ENCODE measurements around the gene RHOT2. TPM values are rescaled to one million over a fixed set of nuclear protein-coding genes. Genes with fewer than 3 reads are reported as not detected.

The RHOT2 gene
- total RNA-seq, 1 experiment from 2014 or later, result 210 TPM

- Histone ChIP-seq H3K23me2 (ENCODE audit: insufficient read length, low read depth, low read length, poor library complexity, severe bottlenecking) (peaks cover 8% of the 10 kb centered on the region), H2AK5ac (ENCODE audit: insufficient read length, low read length) (no peak overlapping the region), H3K9me3 (ENCODE audit: control insufficient read depth, low read depth, low read length) (no peaks in the 10 kb centered on the region), H4K5ac (ENCODE audit: insufficient read length, low read depth, low read length) (no peak overlapping the region), H4K20me1 (ENCODE audit: control insufficient read depth, insufficient read depth, insufficient read length) (no peaks in the 10 kb centered on the region), H3K79me2 (ENCODE audit: insufficient read depth, low read length) (no peaks in the 10 kb centered on the region), H3K14ac (ENCODE audit: insufficient read depth, low read length) (peak overlapping the region; percentile 3), H3K56ac (ENCODE audit: insufficient read length, low read depth, low read length) (no peak overlapping the region), H3K79me1 (ENCODE audit: insufficient read depth, low read depth, low read length, poor library complexity, severe bottlenecking) (no peaks in the 10 kb centered on the region), H4K8ac (replicated peaks; ENCODE audit: insufficient read length, low read depth, low read length) (no peak overlapping the region), H4K91ac (ENCODE audit: insufficient read length, low read depth, low read length) (no peak overlapping the region), H3K27me3 (ENCODE audit: insufficient read depth, low read length) (no peaks in the 10 kb centered on the region), H3K23ac (ENCODE audit: insufficient read length, low read depth, low read length) (no peak overlapping the region), H2BK15ac (ENCODE audit: low read depth, low read length) (no peak overlapping the region), H3K9ac (ENCODE audit: extremely low read depth, insufficient read length, low read length) (no peak overlapping the region), H3K18ac (ENCODE audit: insufficient read length, low read depth, low read length) (peak overlapping the region; percentile 4), H3K4me2 (ENCODE audit: insufficient read depth, insufficient read length, low read length) (no peak overlapping the region), H3T11ph (ENCODE audit: low read length) (no peak overlapping the region), H3K4me1 (ENCODE audit: insufficient read depth, low read length) (no peaks in the 10 kb centered on the region; the same call in 1 of the 2 replicates), H2AFZ (ENCODE audit: low read length) (no peak overlapping the region), H2BK120ac (ENCODE audit: low read depth, low read length, poor library complexity, severe bottlenecking) (no peak overlapping the region), H3K27ac (ENCODE audit: insufficient read length, low read depth, low read length) (no peak overlapping the region), H2BK5ac (ENCODE audit: insufficient read length, low read length) (no peak overlapping the region), H2BK20ac (ENCODE audit: low read depth, low read length, poor library complexity, severe bottlenecking) (no peak overlapping the region), H2BK12ac (ENCODE audit: insufficient read length, low read depth, low read length) (no peak overlapping the region), H3K4ac (ENCODE audit: low read depth, low read length) (no peak overlapping the region)
- peaks cover 6 to 30% of the 10 kb centered on the region in 2 experiments; a peak in 3 of 4 replicates for H3K4me1 Mint-ChIP-seq
- WGBS (ENCODE audit: extremely low coverage, insufficient read length, low lambda C conversion rate), result no CpG with 5 or more reads among the region's 11 CpGs
- peaks cover 0 to 14% (median 0%) of the 10 kb centered on the region in 3 experiments; a peak in 4 of 7 replicates for H3K36me3 Mint-ChIP-seq (ENCODE audit: insufficient read depth in 1 of 3, low read depth in 3 of 3)
- H3K27ac Mint-ChIP-seq, result peak overlapping the region in 2 of 3 experiments; percentile 57 to 83; a peak in 2 of 7 replicates
- peak overlapping the region; percentile 19 to 69; a peak in 4 of 5 replicates for H3K4me3 Mint-ChIP-seq
- TF ChIP-seq CTCF (conservative IDR thresholded peaks at IDR 0.05), result no peak
- DNase-seq, result peak; percentile 63
- H3K27me3 Mint-ChIP-seq (ENCODE audit: low read depth), result no peaks in the 10 kb centered on the region
- H3K9me3 Mint-ChIP-seq, result no peaks in the 10 kb centered on the region
Measured at GRCh38 chr16:629833-630248, 38.1 kb upstream of the RHOT2 start.

All from H9 (cell line).